Sigmoid colon (tissue), 4 donors: ENCODE data around the gene LATS2.

Experiments
- POLR2A ChIP-seq, 2 donors: fragments of 450-650 bp; IDR thresholded peaks; one replicate each; pipeline ENCODE4 v1.6.1; 2016; ENCODE audit warnings: antibody characterized with exemption in 2 of 2, mild to moderate bottlenecking in 2 of 2, moderate library complexity in 2 of 2
- POLR2AphosphoS5 ChIP-seq, 4 donors: sonication (generic); formaldehyde crosslinking; IDR thresholded peaks; one replicate each; pipeline ENCODE4 v1.6.1; 2017; ENCODE audit warnings: antibody characterized with exemption in 4 of 4
- TF ChIP-seq, protein P1 (sequence below), 4 experiments: fragments of 450-650 bp in 3 of 4; fragments of 200-600 bp in 1 of 4; IDR thresholded peaks; one replicate each; pipeline ENCODE4 v1.5.1; 2016 to 2019; ENCODE audit warnings: antibody characterized with exemption in 4 of 4, mild to moderate bottlenecking in 3 of 4, moderate library complexity in 2 of 4

DNA sequence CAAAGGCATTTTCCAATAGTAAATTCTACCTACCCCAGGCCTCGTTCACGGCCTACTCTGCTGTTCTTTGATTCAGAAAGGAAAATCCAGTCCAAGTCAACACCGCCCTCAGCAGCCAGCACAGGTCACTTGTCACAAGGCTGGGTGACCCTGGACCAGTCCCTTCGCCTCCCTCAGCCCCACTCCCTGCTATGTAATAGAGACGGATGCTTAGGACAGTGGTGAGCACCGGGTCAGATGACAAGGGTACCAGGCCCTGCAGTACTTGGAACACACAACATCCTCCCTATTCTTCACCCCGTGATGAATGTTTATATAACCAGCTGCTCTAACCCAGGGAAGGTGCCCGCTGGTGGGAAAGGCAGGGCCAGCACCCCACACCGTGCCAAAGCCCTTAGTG is 14.3 kb downstream of the LATS2 start:
- TF ChIP-seq, protein P1, sequence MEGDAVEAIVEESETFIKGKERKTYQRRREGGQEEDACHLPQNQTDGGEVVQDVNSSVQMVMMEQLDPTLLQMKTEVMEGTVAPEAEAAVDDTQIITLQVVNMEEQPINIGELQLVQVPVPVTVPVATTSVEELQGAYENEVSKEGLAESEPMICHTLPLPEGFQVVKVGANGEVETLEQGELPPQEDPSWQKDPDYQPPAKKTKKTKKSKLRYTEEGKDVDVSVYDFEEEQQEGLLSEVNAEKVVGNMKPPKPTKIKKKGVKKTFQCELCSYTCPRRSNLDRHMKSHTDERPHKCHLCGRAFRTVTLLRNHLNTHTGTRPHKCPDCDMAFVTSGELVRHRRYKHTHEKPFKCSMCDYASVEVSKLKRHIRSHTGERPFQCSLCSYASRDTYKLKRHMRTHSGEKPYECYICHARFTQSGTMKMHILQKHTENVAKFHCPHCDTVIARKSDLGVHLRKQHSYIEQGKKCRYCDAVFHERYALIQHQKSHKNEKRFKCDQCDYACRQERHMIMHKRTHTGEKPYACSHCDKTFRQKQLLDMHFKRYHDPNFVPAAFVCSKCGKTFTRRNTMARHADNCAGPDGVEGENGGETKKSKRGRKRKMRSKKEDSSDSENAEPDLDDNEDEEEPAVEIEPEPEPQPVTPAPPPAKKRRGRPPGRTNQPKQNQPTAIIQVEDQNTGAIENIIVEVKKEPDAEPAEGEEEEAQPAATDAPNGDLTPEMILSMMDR (IDR thresholded peaks at IDR 0.05), result no peak
- TF ChIP-seq POLR2A (IDR thresholded peaks at IDR 0.05) (no peak), POLR2AphosphoS5 (IDR thresholded peaks at IDR 0.05) (no peak)
